K562 (cell line): ENCODE results near the gene WASF3. TPM values are rescaled to one million over a fixed set of nuclear protein-coding genes. Genes with fewer than 3 reads are reported as not detected.

Experiments
- ATF7 ChIP-seq: fragments of 450-650 bp; IDR thresholded peaks from 2 replicates; pipeline ENCODE4 v1.7.1; 2014; ENCODE audit warnings: mild to moderate bottlenecking, moderate library complexity
- CBFA2T2 ChIP-seq: fragments of 450-650 bp; conservative IDR thresholded peaks from 2 replicates; pipeline ENCODE4 v1.6.1; 2017; ENCODE audit warnings: mild to moderate bottlenecking
- CREM ChIP-seq: IDR thresholded peaks from 2 replicates; pipeline ENCODE4 v1.6.1; 2014; ENCODE audit warnings: antibody characterized with exemption, low read depth
- ELF4 ChIP-seq: fragments of 450-650 bp; formaldehyde crosslinking; IDR thresholded peaks from 2 replicates; pipeline ENCODE4 v1.4.0; 2022; ENCODE audit warnings: missing genetic modification characterization
- L3MBTL2 ChIP-seq: fragments of 450-650 bp; IDR thresholded peaks from 2 replicates; pipeline ENCODE4 v1.6.1; 2016; ENCODE audit warnings: mild to moderate bottlenecking, moderate library complexity
- NR2F6 ChIP-seq: fragments of 450-650 bp; formaldehyde crosslinking; IDR thresholded peaks from 2 replicates; pipeline ENCODE4 v1.4.0; 2020; ENCODE audit warnings: mild to moderate bottlenecking
- PHF20 ChIP-seq: fragments of 450-650 bp; IDR thresholded peaks from 2 replicates; pipeline ENCODE4 v1.6.1; 2018; ENCODE audit not compliant: partially characterized antibody
- RFX1 ChIP-seq: fragments of 450-650 bp; IDR thresholded peaks from 2 replicates; pipeline ENCODE4 v1.6.1; 2016; ENCODE audit warnings: mild to moderate bottlenecking, moderate library complexity
- SRSF3 ChIP-seq: fragments of 200-400 bp; formaldehyde crosslinking; IDR thresholded peaks from 2 replicates; pipeline ENCODE4 v1.6.1; 2016; ENCODE audit warnings: mild to moderate bottlenecking, low read length, moderate library complexity; ENCODE audit not compliant: insufficient read depth
- ZBTB26 ChIP-seq: fragments of 450-650 bp; formaldehyde crosslinking; IDR thresholded peaks from 2 replicates; pipeline ENCODE4 v1.4.0; 2022; ENCODE audit warnings: missing genetic modification characterization
- ZBTB40 ChIP-seq, 2 experiments: fragments of 450-650 bp in 1 of 2; sonication (generic) in 1 of 2; formaldehyde crosslinking in 1 of 2; IDR thresholded peaks; 2 replicates each; pipeline versions ENCODE4 v1.7.1 to v1.9.0; 2016 to 2022; ENCODE audit warnings: inconsistent platforms in 1 of 2, mild to moderate bottlenecking in 1 of 2, missing genetic modification reagents in 1 of 2
- ZNF785 ChIP-seq: fragments of 250-450 bp; sonication (Bioruptor Pico); IDR thresholded peaks from 2 replicates; pipeline ENCODE4 v1.4.0; 2020; ENCODE audit warnings: mild to moderate bottlenecking
- polyA plus RNA-seq, 8 experiments: library from polyadenylated mRNA; depleted of rRNA in 4 of 8; stranded (reverse) in 5 of 8; unstranded in 3 of 8; fragments of >200 nt; fragmentation: Nextera tagmentation in 2 of 8; fragmentation: Illumina TruSeq in 1 of 8; extraction: Ambion mirVana in 2 of 8; extraction: Trizol in 1 of 8; gene quantifications; 2 replicates each; pipeline versions ENCODE4 v1.2.1 to v1.2.3, GENCODE V29; 2011 to 2014; ENCODE audit warnings: inconsistent platforms in 1 of 8, missing spikeins in 1 of 8
- total RNA-seq, 7 experiments: library from RNA; depleted of rRNA in 6 of 7; stranded (reverse); fragments of >200 nt in 6 of 7; fragmentation: Illumina TruSeq in 2 of 7; extraction: Trizol in 2 of 7; gene quantifications; 2 replicates each; pipeline versions ENCODE4 v1.2.1 to v1.2.3, GENCODE V29; 2011 to 2021; ENCODE audit warnings: low replicate concordance in 1 of 7

The WASF3 gene
- total and polyA plus RNA-seq, 9 of the 15 experiments (the other 6 are each of a cell fraction or from before 2014, with no cell fraction given), result 0.04 to 0.43 (median 0.11) TPM

- TF ChIP-seq NR2F6 (CRISPR knock-in tag), result no peak
- no peak for TF ChIP-seq PHF20
- TF ChIP-seq ZBTB40 (IDR thresholded peaks at IDR 0.05), result no peak
- no peak for TF ChIP-seq ZBTB40 (CRISPR knock-in tag; IDR thresholded peaks at IDR 0.05)
- TF ChIP-seq L3MBTL2, result no peak
- no peak for TF ChIP-seq CBFA2T2
- TF ChIP-seq ATF7, result no peak
- TF ChIP-seq ZBTB26 (CRISPR knock-in tag), result no peak
- TF ChIP-seq ELF4 (CRISPR knock-in tag), result no peak
- TF ChIP-seq SRSF3, result no peak
- no peak for TF ChIP-seq CREM
- TF ChIP-seq ZNF785 (CRISPR knock-in tag), result no peak
- TF ChIP-seq RFX1, result no peak
These were observed 131.5 kb downstream of the WASF3 start (continued) for GRCh38 chr13:26688980-26689379.
